HCT116 (cell line): ENCODE results near the gene TNN.

Source experiments
- CEBPB ChIP-seq: IDR thresholded peaks from 2 replicates; pipeline ENCODE4 v1.6.1; 2012; ENCODE audit warnings: low read depth
- TF ChIP-seq, protein P1 (sequence below), 3 experiments: fragments of 200-600 bp in 1 of 3; sonication (generic) in 1 of 3; IDR thresholded peaks in 2 of 3; conservative IDR thresholded peaks in 1 of 3; 2 replicates each; pipeline ENCODE4 v1.5.1; 2012 to 2017; ENCODE audit warnings: low read depth in 2 of 3, low read length in 2 of 3, antibody characterized with exemption in 1 of 3, borderline replicate concordance in 1 of 3, control low read depth in 1 of 3, mild to moderate bottlenecking in 1 of 3, mixed read lengths in 1 of 3, mixed run types in 1 of 3, moderate library complexity in 1 of 3; ENCODE audit not compliant: insufficient read depth in 1 of 3

DNA sequence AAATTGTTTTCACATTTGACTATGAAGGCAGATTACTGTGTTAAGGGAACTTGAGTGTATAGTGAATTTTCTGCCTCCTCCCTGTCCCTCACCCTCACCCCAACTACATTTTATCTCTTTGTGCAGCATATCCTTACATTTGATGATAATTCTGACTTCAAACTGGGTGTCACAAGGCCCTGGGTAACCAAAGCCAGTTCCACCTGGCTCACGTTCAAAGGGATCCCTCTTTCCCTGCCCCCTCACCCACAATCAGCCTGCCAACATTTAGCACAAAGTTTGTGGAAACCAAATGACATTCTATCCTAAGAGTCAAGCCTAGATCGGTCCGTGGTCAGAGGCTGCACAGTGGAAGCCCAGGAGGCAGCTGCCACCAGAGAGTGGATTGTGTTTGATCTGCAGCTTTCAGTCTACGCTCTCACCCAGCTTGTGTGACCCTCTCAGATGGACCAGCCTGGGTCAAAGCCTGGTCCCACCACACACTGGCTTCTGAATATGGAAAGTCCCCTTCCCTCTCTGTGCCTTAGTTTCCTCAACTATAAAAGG, 114.6 kb downstream of the TNN start:
- no peak for TF ChIP-seq CEBPB
- TF ChIP-seq, protein P1, sequence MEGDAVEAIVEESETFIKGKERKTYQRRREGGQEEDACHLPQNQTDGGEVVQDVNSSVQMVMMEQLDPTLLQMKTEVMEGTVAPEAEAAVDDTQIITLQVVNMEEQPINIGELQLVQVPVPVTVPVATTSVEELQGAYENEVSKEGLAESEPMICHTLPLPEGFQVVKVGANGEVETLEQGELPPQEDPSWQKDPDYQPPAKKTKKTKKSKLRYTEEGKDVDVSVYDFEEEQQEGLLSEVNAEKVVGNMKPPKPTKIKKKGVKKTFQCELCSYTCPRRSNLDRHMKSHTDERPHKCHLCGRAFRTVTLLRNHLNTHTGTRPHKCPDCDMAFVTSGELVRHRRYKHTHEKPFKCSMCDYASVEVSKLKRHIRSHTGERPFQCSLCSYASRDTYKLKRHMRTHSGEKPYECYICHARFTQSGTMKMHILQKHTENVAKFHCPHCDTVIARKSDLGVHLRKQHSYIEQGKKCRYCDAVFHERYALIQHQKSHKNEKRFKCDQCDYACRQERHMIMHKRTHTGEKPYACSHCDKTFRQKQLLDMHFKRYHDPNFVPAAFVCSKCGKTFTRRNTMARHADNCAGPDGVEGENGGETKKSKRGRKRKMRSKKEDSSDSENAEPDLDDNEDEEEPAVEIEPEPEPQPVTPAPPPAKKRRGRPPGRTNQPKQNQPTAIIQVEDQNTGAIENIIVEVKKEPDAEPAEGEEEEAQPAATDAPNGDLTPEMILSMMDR (IDR thresholded peaks at IDR 0.05 in 2 of 3, conservative IDR thresholded peaks at IDR 0.05 in 1 of 3; ENCODE audit: borderline replicate concordance in 1 of 3, insufficient read depth in 1 of 3, low read depth in 2 of 3, low read length in 2 of 3), result no peak
